IMR-90 (cell line): ENCODE results near the gene PDZRN3. TPM values are rescaled to one million over a fixed set of nuclear protein-coding genes. Genes with fewer than 3 reads are reported as not detected.

Experiments
- ATAC-seq: fragments of 200-7000 bp; cut with Tn5 transposase; 2 replicates; pipeline ENCODE4 v1.9.1; 2020; ENCODE audit warnings: low read depth, mild to moderate bottlenecking, moderate library complexity
- BruUV-seq: library from RNA; stranded (reverse); fragments of 400-500 nt; replicated peaks from 2 replicates; lab custom pipeline; 2021; lab: Mats Ljungman, UMichigan
- CTCF ChIA-PET: fragments of 300-600 bp; formaldehyde crosslinking; extraction: SDS; loops from one replicate; lab custom pipeline; 2021; ENCODE audit warnings: antibody characterized with exemption; lab: Yijun Ruan, JAX
- POLR2A ChIA-PET: fragments of 300-600 bp; sonication (Branson Sonifier 250); formaldehyde crosslinking; loops from one replicate; lab custom pipeline; 2022; ENCODE audit warnings: antibody characterized with exemption; ENCODE audit not compliant: unreplicated experiment; lab: Charles Lee
- DNase-seq: peaks from one replicate; pipeline ENCODE4 v3.0.0; 2013
- H2AFZ ChIP-seq: replicated peaks from 2 replicates; pipeline ENCODE3; 2013; ENCODE audit warnings: low read length, mild to moderate bottlenecking; ENCODE audit not compliant: poor library complexity
- H2AK5ac ChIP-seq: 2 replicates; pipeline ENCODE4 v1.6.1; 2013; ENCODE audit warnings: low read depth, low read length, inconsistent platforms
- H2AK9ac ChIP-seq: replicated peaks from 2 replicates; pipeline ENCODE3; 2013; ENCODE audit warnings: mild to moderate bottlenecking, low read depth, low read length, moderate library complexity; ENCODE audit not compliant: poor library complexity
- H2BK120ac ChIP-seq: 2 replicates; pipeline ENCODE4 v1.6.1; 2013; ENCODE audit warnings: low read depth, low read length, inconsistent platforms
- H2BK15ac ChIP-seq: 3 replicates; pipeline ENCODE4 v1.6.1; 2013; ENCODE audit warnings: low read depth, low read length, inconsistent platforms
- H2BK20ac ChIP-seq: 2 replicates; pipeline ENCODE4 v1.6.1; 2013; ENCODE audit warnings: low read depth, mild to moderate bottlenecking, inconsistent platforms, low read length, moderate library complexity
- H2BK5ac ChIP-seq: 2 replicates; pipeline ENCODE4 v1.6.1; 2013; ENCODE audit warnings: mild to moderate bottlenecking, low read depth, low read length, inconsistent platforms; ENCODE audit not compliant: poor library complexity, severe bottlenecking
- H3K14ac ChIP-seq: replicated peaks from 2 replicates; pipeline ENCODE4 v1.6.1; 2013; ENCODE audit warnings: low read depth, low read length, inconsistent platforms
- H3K18ac ChIP-seq: 2 replicates; pipeline ENCODE4 v1.6.1; 2013; ENCODE audit warnings: low read depth, low read length, control low read depth
- H3K23ac ChIP-seq: 2 replicates; pipeline ENCODE4 v1.6.1; 2013; ENCODE audit warnings: low read depth, low read length, inconsistent platforms
- H3K27ac ChIP-seq: 2 replicates; pipeline ENCODE4 v1.5.1; 2013; ENCODE audit warnings: mild to moderate bottlenecking, control low read depth, low read length; ENCODE audit not compliant: insufficient read depth
- H3K27me3 ChIP-seq: 2 replicates; pipeline ENCODE4 v1.6.1; 2013; ENCODE audit warnings: low read length; ENCODE audit not compliant: control insufficient read depth, insufficient read depth
- H3K36me3 ChIP-seq: 2 replicates; pipeline ENCODE4 v1.6.1; 2013; ENCODE audit warnings: low read length, mixed read lengths; ENCODE audit not compliant: control insufficient read depth, insufficient read depth
- H3K4ac ChIP-seq: 2 replicates; pipeline ENCODE4 v1.6.1; 2013; ENCODE audit warnings: low read depth, low read length, inconsistent platforms
- H3K4me1 ChIP-seq: 2 replicates; pipeline ENCODE4 v1.6.1; 2013; ENCODE audit warnings: low read length, mixed read lengths; ENCODE audit not compliant: control insufficient read depth, insufficient read depth
- H3K4me2 ChIP-seq: 2 replicates; pipeline ENCODE4 v1.6.1; 2013; ENCODE audit warnings: low read depth, mild to moderate bottlenecking, control low read depth, low read length, moderate library complexity
- H3K4me3 ChIP-seq: 2 replicates; pipeline ENCODE4 v1.5.1; 2013; ENCODE audit warnings: low read depth, mild to moderate bottlenecking, control low read depth, low read length, moderate library complexity; ENCODE audit not compliant: insufficient read depth
- H3K56ac ChIP-seq: 2 replicates; pipeline ENCODE4 v1.6.1; 2013; ENCODE audit warnings: low read length, inconsistent platforms; ENCODE audit not compliant: insufficient read depth; ENCODE audit errors: extremely low read depth
- H3K79me1 ChIP-seq, 2 experiments: 2 replicates each; pipeline ENCODE4 v1.6.1; 2013; ENCODE audit warnings: low read length in 2 of 2, inconsistent platforms in 1 of 2, low read depth in 1 of 2
- H3K9ac ChIP-seq: 2 replicates; pipeline ENCODE4 v1.6.1; 2013; ENCODE audit warnings: low read depth, low read length, control low read depth
- H3K9me1 ChIP-seq: 2 replicates; pipeline ENCODE4 v1.6.1; 2013; ENCODE audit warnings: low read length, inconsistent platforms; ENCODE audit not compliant: insufficient read depth
- H3K9me3 ChIP-seq: 2 replicates; pipeline ENCODE4 v1.6.1; 2013; ENCODE audit warnings: low read length; ENCODE audit not compliant: control insufficient read depth, insufficient read depth
- H4K20me1 ChIP-seq: 2 replicates; pipeline ENCODE4 v1.6.1; 2013; ENCODE audit warnings: low read length, inconsistent platforms; ENCODE audit not compliant: insufficient read depth
- H4K5ac ChIP-seq: 2 replicates; pipeline ENCODE4 v1.6.1; 2013; ENCODE audit warnings: mild to moderate bottlenecking, low read depth, low read length, control low read depth
- H4K8ac ChIP-seq, 2 experiments: 2 replicates each; pipeline ENCODE4 v1.6.1; 2013; ENCODE audit warnings: low read depth in 2 of 2, low read length in 2 of 2, control low read depth in 1 of 2, inconsistent platforms in 1 of 2
- H4K91ac ChIP-seq: 2 replicates; pipeline ENCODE4 v1.6.1; 2013; ENCODE audit warnings: low read depth, low read length, inconsistent platforms; ENCODE audit not compliant: insufficient read depth
- MAFK ChIP-seq: IDR thresholded peaks from 2 replicates; pipeline ENCODE4 v1.6.1; 2012; ENCODE audit warnings: low read depth, low read length, improper control_type of control experiment
- WGBS, 2 experiments: methylation state at CpG; one replicate each; pipeline versions ENCODE4 v1.1.5 to v1.1.7; 2013; ENCODE audit warnings: missing lambda C conversion rate in 2 of 2; ENCODE audit not compliant: insufficient read length in 1 of 2; ENCODE audit errors: extremely low coverage in 2 of 2; 5-methylcytosine and 5-hydroxymethylcytosine counted together
- dilution Hi-C: fragments of 300-500 bp; cut with HindIII; formaldehyde crosslinking; loops from one replicate; pipeline ENCODE4 v1.14.3; 2018; ENCODE audit warnings: low sequenced_read_pairs; ENCODE audit not compliant: unreplicated experiment
- in situ Hi-C: fragments of 300-500 bp; cut with MboI; formaldehyde crosslinking; loops from 3 replicates; pipeline ENCODE4 v1.14.3; 2019; ENCODE audit warnings: low sequenced_read_pairs, inconsistent platforms, mixed read lengths
- intact Hi-C: fragments of 100-400 bp; cut with micrococcal nuclease; formaldehyde crosslinking; loops from 2 replicates; pipeline ENCODE4 v1.10.0; 2022
- polyA plus RNA-seq, 3 experiments: library from polyadenylated mRNA; depleted of rRNA; stranded (reverse); fragments of >200 nt; gene quantifications; 2 replicates each; pipeline ENCODE4 v1.2.3, GENCODE V29; 2012; ENCODE audit warnings: low replicate concordance in 1 of 3
- total RNA-seq: library from RNA; depleted of rRNA; stranded (reverse); fragments of >200 nt; gene quantifications from 2 replicates; pipeline ENCODE4 v1.2.3, GENCODE V29; 2012

The PDZRN3 gene
- total and polyA plus RNA-seq, 2 of the 4 experiments (the other 2 are of a cell fraction): 9.4 to 17.0 TPM

- no peak overlapping the region; the same call in 1 of the 2 replicates for H3K18ac ChIP-seq
- in situ Hi-C loops (no loop called here), dilution Hi-C loops (no loop called here), intact Hi-C loops (no loop called here)
- H3K4me3 ChIP-seq: no peak overlapping the region
- no TSS peak for BruUV-seq
- H4K91ac ChIP-seq: no peak overlapping the region
- 0 out of 2 replicates have a peak overlapping the region, but pooled peaks have one; percentile 20 for H2AK5ac ChIP-seq
- no peak overlapping the region for H2AFZ ChIP-seq
- no CpG with 5 or more reads among the region's 4 CpGs for WGBS, 2 experiments
- no peaks in the 10 kb centered on the region for H3K27me3 ChIP-seq
- no peak overlapping the region for H3K14ac ChIP-seq
- H3K4ac ChIP-seq: no peak overlapping the region
- H2AK9ac ChIP-seq: no peak overlapping the region
- no peak overlapping the region for H2BK15ac ChIP-seq
- no peak overlapping the region for H4K8ac ChIP-seq
- H3K36me3 ChIP-seq: no peaks in the 10 kb centered on the region
- peaks cover 0 to 16% of the 10 kb centered on the region in 2 experiments; a peak in 2 of 4 replicates for H3K79me1 ChIP-seq
- no peak overlapping the region for H2BK120ac ChIP-seq
- H3K4me2 ChIP-seq: peak overlapping the region; percentile 36; the same call in 1 of the 2 replicates
- H4K5ac ChIP-seq: no peak overlapping the region; the same call in 1 of the 2 replicates
- peak; percentile 29 for DNase-seq
- peaks cover 11% of the 10 kb centered on the region for H3K4me1 ChIP-seq
- TF ChIP-seq MAFK: no peak
- peaks cover 13% of the 10 kb centered on the region; the same call in 1 of the 2 replicates for H4K20me1 ChIP-seq
- peak; percentile 54 for ATAC-seq
- no peak overlapping the region for H2BK20ac ChIP-seq
- H3K9ac ChIP-seq: no peak overlapping the region
- H3K9me3 ChIP-seq: no peaks in the 10 kb centered on the region
- H3K27ac ChIP-seq: no peak overlapping the region
- POLR2A ChIA-PET: no interaction called here
- H3K23ac ChIP-seq: no peak overlapping the region
- H3K56ac ChIP-seq: no peak overlapping the region
- CTCF ChIA-PET: no interaction called here
- H3K9me1 ChIP-seq: no peaks in the 10 kb centered on the region; the same call in 1 of the 2 replicates
- H2BK5ac ChIP-seq: no peak overlapping the region
Measured at GRCh38 chr3:73453666-73454065, 171.1 kb downstream of the PDZRN3 start.
